HG02884 (cell line): ENCODE measurements around the gene DENND6B.
"Not testable (repeated sequence)": the region's sequence is repeated elsewhere in the genome, so short reads cannot be mapped to it uniquely, and the experiment has no call there.

Experiments
- ATAC-seq: cut with Tn5 transposase; IDR thresholded peaks from one replicate; pipeline ENCODE4 v1.9.1; 2021; ENCODE audit warnings: mild to moderate bottlenecking, moderate library complexity; ENCODE audit not compliant: unreplicated experiment

The DENND6B gene

GRCh38 chr22:50326956-50327710 is at the start of gene DENND6B:
DENND6B (minus strand) TSS chr22:50327012; CDS start chr22:50326988, 24 bp downstream.
- no peak for ATAC-seq

GRCh38 chr22:50376085-50376651 is 49.4 kb upstream of the DENND6B start:
- ATAC-seq, result no peak

- no peak for ATAC-seq
These were observed 44.4 kb upstream of the DENND6B start for GRCh38 chr22:50371101-50371648.

- no peak for ATAC-seq
These were observed 41.1 kb upstream of the DENND6B start for GRCh38 chr22:50367778-50368500.

- not testable (repeated sequence) for ATAC-seq
These were observed 37.0 kb upstream of the DENND6B start for GRCh38 chr22:50363803-50364194.

- no peak for ATAC-seq
These were observed 36.5 kb upstream of the DENND6B start for GRCh38 chr22:50363166-50363802.

- no peak for ATAC-seq
These were observed 34.9 kb upstream of the DENND6B start for GRCh38 chr22:50361688-50362087.

GRCh38 chr22:50361222-50361621 is 34.4 kb upstream of the DENND6B start:
- ATAC-seq, result no peak

GRCh38 chr22:50360578-50360977 is 33.8 kb upstream of the DENND6B start:
- no peak for ATAC-seq

GRCh38 chr22:50357756-50358155 is 30.9 kb upstream of the DENND6B start:
- ATAC-seq, result no peak

GRCh38 chr22:50357222-50357621 is 30.4 kb upstream of the DENND6B start:
- no peak for ATAC-seq

- no peak for ATAC-seq
These were observed 29.4 kb upstream of the DENND6B start for GRCh38 chr22:50356186-50356585.

- ATAC-seq, result no peak
These were observed 21.2 kb upstream of the DENND6B start for GRCh38 chr22:50348058-50348457.

- no peak for ATAC-seq
These were observed 20.3 kb upstream of the DENND6B start for GRCh38 chr22:50347157-50347556.

- no peak for ATAC-seq
These were observed 19.7 kb upstream of the DENND6B start for GRCh38 chr22:50346470-50346869.

GRCh38 chr22:50343541-50343935 is 16.7 kb upstream of the DENND6B start:
- ATAC-seq, result no peak

GRCh38 chr22:50342651-50343540 is 16.1 kb upstream of the DENND6B start, which contains the start of gene PPP6R2:
PPP6R2 (plus strand) TSS chr22:50343327; CDS start chr22:50393909, 50,582 bp downstream.
- ATAC-seq, result peak; percentile 58

- ATAC-seq, result no peak
These were observed 15.3 kb upstream of the DENND6B start for GRCh38 chr22:50341977-50342650.
